DMS 273 (cell line): ENCODE measurements around the gene VASP.

ENCODE experiments used
- DNase-seq: peaks from one replicate; lab custom pipeline; 2025; ENCODE audit not compliant: unreplicated experiment; lab: John Stamatoyannopoulos, UW

The VASP gene

DNA sequence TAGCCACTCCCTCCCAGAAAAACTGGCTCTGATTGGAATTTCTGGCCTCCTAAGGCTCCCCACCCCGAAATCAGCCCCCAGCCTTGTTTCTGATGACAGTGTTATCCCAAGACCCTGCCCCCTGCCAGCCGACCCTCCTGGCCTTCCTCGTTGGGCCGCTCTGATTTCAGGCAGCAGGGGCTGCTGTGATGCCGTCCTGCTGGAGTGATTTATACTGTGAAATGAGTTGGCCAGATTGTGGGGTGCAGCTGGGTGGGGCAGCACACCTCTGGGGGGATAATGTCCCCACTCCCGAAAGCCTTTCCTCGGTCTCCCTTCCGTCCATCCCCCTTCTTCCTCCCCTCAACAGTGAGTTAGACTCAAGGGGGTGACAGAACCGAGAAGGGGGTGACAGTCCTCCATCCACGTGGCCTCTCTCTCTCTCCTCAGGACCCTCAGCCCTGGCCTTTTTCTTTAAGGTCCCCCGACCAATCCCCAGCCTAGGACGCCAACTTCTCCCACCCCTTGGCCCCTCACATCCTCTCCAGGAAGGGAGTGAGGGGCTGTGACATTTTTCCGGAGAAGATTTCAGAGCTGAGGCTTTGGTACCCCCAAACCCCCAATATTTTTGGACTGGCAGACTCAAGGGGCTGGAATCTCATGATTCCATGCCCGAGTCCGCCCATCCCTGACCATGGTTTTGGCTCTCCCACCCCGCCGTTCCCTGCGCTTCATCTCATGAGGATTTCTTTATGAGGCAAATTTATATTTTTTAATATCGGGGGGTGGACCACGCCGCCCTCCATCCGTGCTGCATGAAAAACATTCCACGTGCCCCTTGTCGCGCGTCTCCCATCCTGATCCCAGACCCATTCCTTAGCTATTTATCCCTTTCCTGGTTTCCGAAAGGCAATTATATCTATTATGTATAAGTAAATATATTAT is 33.3 kb upstream of the VASP start:
- DNase-seq = no peak

DNA sequence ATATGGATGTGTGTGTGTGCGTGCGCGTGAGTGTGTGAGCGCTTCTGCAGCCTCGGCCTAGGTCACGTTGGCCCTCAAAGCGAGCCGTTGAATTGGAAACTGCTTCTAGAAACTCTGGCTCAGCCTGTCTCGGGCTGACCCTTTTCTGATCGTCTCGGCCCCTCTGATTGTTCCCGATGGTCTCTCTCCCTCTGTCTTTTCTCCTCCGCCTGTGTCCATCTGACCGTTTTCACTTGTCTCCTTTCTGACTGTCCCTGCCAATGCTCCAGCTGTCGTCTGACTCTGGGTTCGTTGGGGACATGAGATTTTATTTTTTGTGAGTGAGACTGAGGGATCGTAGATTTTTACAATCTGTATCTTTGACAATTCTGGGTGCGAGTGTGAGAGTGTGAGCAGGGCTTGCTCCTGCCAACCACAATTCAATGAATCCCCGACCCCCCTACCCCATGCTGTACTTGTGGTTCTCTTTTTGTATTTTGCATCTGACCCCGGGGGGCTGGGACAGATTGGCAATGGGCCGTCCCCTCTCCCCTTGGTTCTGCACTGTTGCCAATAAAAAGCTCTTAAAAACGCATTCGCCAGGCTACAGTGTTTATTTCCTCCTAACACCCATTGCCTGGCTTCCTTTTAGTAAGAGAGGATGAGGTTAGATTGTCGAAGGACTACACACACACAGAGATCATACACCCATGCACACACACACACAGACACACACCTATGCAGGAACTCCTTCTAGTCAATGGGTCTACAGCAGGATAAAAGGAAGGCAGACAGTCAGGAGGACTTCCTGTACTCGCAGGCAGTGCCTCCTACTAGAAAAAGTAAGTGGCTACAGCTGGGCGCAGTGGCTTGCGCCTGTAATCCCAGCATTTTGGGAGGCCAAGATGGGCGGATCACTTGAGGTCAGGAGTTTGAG is 32.4 kb upstream of the VASP start:
- no peak for DNase-seq

DNA sequence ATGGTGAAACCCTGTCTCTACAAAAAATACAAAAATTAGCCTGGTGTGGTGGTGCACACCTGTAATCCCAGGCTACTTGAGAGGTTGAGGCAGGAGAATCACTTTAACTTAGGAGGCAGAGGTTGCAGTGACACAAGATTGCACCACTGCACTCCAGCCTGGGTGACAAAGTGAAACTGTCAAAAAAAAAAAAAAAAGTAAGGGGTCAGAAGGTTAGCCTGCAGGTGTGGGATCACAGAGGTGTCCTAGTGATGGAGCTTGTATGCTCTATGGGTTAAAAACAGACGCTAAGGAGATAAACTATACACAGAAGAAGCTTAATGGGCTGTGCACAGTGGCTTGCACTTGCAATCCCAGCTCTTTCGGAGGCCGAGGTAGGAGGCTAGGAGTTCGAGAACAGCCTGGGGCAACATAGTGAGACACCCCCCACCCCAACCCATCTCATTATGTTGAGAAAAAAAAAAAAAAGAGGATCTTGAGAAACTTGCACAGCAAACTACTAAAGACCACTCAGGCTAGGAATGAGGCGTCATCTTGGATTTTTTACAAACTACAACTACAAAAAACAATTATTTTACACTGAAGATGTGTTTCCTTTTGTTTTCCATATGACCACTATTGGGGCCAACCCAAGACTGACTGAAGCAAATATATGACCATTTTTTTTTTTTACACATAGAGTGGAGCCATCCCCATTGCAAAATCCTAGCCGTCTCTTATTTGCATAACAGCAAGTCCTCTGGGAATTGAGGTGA is 31.6 kb upstream of the VASP start:
- no peak for DNase-seq

DNA sequence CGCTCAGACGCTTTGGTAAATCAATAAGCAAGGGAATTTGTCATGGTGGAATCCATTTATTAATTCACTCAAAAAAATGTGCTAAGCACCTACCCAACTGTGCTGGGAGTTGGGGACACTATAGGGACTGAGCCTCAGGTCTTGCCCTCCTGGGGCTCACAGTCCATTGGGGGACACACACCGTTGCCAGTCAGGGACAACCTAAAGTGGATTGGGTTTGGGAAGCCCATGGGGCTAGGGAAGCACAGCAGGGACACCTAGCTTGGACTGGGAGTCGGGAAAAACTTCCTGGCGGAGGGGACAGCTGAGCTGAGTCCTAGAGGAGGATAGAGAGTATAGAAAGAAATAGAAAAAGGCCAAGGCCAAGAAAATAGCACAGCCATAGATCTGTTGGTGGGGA is 31.0 kb upstream of the VASP start:
- DNase-seq = no peak

DNA sequence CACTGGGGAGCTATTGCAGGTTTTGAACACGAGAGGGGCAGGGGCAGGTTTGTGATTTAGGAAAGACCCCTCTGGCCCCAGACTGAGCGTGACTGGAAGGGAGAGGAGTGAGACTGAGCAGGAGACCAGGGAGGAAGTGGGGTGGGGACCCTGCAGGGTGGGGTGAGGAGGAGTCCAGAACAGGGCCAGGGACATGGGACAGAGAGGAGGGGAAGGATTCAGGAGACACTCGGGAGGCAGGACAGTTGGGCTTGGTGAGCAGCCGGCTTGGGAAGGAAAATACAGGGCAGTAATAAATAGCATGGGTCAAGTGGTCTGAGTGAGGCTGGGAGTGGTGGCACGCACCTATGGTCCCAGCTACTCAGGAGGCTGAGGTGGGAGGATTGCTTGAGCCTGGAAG is 30.1 kb upstream of the VASP start:
- DNase-seq = no peak

DNA sequence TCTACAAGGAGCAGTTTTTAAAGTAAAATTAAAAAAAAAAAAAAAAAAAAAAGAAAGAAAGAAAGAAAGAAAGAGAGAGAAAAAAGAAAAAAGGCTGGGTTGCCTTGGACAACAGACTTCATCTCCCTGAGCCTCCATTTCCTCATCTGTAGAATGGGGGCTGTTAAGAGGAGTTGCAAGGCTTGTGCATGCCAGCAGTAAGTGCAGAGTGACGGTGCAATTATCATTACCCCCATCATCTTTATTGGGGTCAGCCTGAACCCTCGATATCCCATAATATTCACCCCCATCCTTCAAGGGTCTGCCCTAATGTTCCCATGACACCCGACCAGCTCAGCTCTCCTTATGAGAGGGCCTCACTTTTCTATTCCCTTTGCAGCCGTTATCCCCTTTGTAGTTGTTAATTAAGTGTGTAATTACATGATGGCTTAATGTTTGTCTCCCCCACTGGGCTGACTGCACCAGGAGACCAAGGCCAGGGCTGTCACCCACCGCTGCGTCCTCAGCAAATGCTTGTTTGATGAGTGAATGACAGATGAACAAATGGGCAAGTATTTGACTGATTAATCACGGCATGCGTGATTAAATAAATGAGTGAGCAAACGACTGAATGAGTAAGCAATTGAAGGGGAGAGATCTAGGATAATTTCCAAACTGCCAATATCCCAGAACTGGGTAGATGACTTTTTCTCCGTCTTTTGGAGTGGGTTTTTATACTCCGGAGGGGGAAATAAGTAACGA is 29.4 kb upstream of the VASP start:
- peak; percentile 55 for DNase-seq

DNA sequence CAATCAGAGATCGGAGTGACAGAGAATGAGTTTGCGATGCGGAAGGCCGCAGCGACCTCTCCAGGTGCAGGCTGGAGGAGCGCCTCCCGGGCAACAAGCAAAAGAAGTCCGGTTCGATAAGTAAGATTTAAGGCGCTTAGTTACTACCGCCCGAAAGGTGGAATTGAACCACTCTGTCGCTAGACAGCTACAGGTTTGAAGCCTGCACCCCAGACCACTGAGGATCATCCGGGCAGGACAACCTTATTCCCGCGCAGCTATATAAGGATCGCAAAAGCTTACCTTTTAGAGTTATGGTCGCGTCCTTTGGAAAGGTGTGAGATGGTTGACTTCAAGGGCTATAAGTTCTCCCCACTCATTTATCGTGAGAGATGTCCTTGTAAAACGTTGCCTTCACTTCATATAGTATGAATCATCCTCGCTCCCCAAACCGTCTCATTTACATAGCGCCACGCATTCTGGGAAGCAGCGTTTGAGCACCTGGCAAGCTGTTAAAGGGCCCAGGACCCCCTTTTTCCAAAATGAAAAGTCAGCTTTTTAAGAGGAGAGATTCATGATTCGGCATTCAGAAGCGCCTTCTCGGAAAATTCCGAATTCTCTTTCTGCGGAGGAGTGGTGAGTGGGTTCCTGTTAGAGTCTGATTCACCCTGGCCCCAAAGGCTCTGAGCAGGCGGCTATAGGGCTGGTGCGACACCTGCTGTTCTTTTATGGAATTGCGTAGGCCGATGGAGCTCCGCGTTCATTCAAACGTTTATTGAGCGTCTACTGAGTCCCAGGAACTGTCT is 28.6 kb upstream of the VASP start:
- peak; percentile 96 for DNase-seq

DNA sequence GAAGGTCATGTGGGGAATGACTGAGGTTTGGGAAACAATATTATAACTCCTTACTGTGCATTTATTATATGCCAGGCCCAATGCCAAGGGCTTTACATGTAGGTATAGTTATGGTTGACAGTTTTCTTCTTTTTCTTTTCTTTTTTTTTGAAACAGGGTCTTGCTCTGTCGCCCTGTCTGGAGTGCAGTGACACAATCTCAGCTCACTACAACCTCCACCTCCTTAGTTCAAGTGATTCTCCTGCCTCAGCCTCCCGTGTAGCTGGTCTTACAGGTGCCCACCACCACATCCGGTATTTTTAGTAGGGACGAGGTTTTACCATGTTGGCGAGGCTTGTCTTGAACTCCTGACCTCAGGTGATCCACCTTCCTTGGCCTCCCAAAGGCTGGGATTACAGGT is 24.2 kb upstream of the VASP start:
- DNase-seq = no peak

DNA sequence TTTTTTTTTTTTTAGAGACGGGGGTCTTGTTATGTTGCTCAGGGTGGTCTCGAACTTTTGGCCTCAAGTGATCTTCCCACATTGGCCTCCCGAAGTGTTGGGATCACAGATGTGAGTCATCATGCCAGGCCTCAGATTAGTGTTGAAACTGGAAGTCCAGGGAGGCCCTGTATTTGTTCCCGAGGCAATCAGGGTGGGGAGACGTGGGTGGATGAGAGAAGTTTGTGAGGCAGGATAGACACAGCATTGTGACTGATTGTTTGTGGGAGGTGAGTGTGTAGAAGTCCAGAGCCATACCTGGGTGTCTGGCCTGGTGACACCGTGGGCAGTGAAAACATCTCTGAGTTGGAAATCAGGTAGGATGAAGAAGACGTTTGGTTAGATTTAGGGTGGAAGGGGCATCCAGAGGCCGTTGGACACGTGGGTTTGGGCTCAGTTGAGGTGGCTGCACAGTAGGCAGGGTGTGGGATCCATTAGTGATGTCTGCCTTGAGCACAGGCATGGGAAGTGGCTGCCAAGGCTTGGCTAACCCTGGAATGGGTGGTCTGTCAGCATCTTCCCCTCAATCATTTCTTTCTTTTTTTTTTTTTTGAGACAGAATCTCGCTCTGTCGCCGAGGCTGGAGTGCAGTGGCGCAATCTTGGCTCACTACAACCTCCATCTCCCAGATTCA is 22.9 kb upstream of the VASP start:
- DNase-seq = no peak

DNA sequence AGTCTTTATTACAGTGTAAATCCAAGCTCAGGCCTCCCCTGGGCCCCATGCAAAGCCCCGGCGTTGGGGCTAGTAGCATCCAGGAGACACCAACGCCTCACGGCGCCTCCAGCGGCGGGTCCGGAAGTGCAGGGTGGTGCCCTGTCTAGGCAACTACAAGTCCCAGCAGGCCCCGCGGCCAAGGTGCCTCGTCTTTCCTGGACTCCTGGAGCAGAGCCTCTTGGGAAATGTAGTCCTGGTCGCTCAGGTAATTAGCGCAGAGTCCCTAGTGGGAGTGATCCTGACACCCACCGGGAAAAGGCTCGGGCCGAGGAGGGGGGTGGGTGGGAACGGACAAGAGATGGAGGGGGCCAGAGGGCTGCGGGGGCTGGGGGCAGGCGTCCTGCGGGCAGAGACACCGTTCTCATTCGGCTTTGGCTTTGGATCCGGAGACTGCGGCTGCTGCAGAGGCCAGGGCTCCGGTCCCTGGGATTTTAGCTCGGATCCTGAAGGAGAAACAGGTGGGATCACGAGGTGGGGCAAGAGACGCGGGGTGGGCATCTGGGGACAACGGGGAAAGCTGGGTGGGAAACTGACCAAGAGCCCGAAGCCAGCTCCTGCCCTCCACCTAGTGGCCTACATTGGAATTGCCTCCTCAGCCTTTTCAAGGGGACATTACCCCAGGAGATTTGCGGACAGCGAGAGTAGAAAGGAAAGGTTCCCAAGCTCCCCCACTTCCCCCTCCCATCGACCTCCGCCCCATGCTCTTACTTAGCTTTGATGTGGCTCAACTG is 21.8 kb upstream of the VASP start:
- DNase-seq = peak; percentile 99

DNA sequence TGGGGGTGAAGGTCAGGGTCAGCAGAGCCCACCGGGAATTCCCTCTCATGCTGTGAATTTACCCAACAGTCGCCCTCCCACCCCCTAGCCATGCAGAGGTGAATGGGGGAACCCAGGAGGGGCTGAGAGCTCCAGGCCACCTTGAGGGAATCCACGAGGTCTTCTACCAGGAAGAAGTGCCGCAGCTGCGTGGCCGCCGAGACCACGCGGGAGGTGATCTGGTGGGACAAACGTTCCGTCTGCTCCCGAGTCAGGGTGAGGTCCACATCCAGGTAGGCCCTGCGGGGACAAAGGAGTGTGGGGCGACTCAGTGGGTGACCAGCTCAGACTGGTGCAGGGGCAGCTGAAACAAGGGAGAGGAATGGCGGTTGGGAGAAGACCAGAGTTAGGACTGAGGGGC is 18.6 kb upstream of the VASP start:
- DNase-seq = no peak

DNA sequence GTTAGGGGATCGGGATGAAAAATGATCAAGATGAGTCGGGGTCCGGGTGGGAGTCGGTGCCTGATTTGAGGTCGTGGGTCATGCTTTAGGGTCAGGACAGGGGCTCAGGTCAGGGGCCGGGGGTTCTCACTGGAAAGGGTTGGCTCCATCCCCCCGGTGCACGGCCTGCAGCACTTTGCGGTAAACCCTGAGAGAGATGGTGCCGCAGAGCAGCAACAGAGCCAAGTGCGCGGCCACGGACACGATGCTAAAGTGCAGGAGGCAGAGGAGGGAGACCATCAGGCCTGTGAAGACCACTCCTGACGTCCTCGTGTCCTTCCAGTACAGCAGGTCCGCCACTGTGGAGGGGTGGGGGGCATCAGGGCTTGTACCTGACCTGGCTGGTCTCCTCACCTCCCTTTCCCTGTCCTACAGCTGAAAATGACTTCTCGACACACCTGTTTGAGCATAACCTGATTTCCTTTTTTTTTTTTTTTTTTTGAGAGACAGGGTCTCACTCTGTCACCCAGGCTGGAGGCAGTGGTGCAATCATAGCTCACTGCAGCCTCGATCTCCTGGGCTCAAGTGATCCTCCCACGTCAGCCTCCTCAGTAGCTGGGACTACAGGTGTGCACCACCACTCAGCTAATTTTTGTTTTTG is 17.9 kb upstream of the VASP start:
- DNase-seq = no peak

DNA sequence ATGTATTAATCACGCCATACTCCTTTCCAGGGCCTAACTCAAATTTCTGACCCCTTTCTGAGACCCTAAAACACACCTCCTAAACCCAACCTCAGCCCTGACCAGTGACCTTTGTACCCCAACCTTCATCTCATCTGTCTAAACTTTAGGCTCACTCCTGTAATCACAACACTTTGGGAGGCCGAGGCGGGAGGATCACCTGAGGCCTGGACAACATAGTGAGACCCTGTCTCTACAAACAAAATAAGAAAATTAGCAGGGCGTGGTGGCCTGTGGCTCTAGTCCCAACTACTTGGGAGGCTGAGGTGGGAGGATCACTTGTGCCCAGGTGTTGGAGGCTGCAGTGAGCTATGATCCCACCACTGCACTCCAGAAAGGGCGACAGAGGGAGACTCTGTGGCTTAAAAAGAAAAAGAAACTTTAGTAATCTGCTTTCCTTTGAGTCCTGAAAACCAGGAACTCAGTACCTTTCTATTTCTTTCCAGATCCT is 15.1 kb upstream of the VASP start:
- DNase-seq = no peak

DNA sequence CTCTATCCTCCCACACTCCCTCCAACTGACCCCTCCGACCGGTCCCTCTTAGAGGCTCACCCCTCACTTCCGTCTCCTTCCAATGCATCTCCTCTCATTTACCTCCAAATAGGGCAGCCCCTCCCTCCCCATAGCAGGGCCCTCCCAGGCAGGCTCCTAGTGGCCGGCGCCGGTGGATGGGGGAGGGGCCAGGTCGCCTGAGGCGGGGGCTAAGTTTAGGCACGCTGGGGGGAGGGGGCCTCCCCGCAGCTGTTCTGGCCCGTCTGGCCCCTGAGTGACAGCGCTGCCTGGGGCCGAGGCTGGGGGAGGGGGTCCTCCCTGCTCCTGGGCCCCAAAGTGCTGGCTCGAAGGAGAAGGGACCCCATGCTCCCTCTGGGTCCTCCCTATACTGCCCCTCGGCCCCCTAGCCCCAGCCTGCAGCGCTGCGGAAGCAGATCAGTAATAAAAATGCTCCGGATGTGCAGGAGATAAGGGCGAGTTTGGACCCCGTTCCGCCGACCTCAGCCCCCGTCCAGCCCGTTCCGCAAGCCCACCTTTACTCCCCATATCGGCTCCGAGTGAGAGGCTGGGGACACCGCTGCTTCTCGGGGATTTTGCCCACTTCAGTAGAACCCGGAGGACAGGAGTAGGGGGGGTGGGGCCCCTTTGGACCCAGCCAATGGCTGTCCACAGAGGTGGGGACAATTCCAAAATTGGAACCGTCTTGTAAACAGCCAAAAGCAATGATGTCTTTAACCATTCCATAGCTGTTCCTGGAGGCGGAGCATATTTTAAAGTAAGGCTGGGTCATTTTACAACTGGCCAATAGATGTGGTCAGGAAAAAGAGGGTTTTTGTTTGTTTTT is 14.4 kb upstream of the VASP start:
- DNase-seq = no peak

DNA sequence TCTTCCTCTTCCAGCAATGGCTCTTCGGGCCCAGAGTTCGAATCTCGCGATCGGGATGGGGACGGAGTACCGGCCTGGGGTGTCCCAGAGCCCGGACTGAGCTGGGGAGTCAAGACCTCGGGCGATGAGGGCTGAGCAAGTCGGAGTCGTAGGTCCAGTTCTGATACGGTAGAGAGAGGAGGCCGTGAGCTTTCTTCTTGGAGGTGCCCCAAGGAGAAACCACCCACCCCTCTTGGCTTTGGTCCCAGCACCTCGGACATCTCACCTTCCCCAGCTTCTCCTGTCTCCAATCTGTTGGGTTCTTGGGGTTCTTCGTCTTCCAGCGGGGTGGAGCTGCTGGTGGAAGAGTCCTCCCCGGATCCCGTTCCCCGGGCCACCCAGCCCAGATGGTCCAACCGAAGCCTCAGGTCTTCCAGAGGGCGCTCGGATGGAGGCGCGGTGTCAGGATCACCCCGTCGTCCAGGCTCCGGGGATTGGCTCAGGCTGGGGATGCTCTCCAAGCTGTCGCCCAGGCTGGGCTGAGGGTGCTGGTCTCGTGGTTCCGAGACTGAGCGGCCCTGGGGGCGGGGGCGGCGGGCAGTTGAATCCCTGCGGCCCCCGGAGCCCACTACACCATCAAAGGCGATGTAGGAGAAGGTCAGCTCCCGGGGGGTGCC is 12.9 kb upstream of the VASP start:
- DNase-seq = no peak

DNA sequence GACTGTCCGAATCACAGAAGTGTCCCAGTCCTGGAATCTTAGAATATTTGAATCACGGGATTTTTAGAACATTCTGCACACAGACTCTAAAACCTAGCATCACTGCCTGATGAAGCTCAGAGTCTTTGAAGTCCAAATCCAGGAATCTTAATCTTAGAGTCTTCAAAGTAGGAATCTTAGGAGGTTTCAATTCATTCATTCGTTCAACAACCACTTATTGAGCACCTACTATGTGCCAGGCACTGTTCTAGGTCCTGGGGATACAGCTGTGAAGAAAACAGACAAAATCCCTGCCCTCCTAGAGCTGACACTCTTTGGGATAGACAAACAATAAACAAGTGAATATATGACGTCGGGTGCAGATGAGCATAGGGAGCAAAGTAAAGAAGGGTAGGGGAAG is 12.1 kb upstream of the VASP start:
- no peak for DNase-seq
